ENCODE measurements around the gene SSNA1. TPM values are rescaled to one million over a fixed set of nuclear protein-coding genes. Genes with fewer than 3 reads are reported as not detected.

SSNA1 gene
- total RNA-seq, 1 donor from 2014 or later: 52.7 TPM

Small RNAs within 50 kb of the gene (microRNA-seq; reads per million reads assigned to microRNA genes)
- gene MIR3621: not detected

Other genes starting within 250 kb of the SSNA1 start
- gene FBXW5, start 243.9 kb upstream of the SSNA1 start, total RNA-seq: 67.7 and 70.4 TPM in 2 replicates
- 0.77 and 1.6 TPM in 2 replicates for gene C8G, start 243.4 kb upstream of the SSNA1 start, total RNA-seq
- not detected in 2 replicates for gene LCN12, start 236.4 kb upstream of the SSNA1 start, total RNA-seq
- gene PTGDS, start 211.2 kb upstream of the SSNA1 start, total RNA-seq: 5.0 and 5.6 TPM in 2 replicates
- 0.22 and 0.45 TPM in 2 replicates for gene LCNL1, start 205.7 kb upstream of the SSNA1 start, total RNA-seq
- 15.3 and 18.8 TPM in 2 replicates for gene PAXX, start 196.3 kb upstream of the SSNA1 start, total RNA-seq
- 0.39 and 0.48 TPM in 2 replicates for gene CLIC3, start 192.1 kb upstream of the SSNA1 start, total RNA-seq
- gene ABCA2, start 160.4 kb upstream of the SSNA1 start, total RNA-seq: 16.2 and 20.0 TPM in 2 replicates
- not detected in 2 replicates for gene FUT7, start 156.6 kb upstream of the SSNA1 start, total RNA-seq
- 65.9 and 66.8 TPM in 2 replicates for gene NPDC1, start 142.5 kb upstream of the SSNA1 start, total RNA-seq
- 0.14 and 0.55 TPM in 2 replicates for gene ENTPD2, start 134.6 kb upstream of the SSNA1 start, total RNA-seq
- 0.41 and 0.43 TPM in 2 replicates for gene SAPCD2, start 118.1 kb upstream of the SSNA1 start, total RNA-seq
- gene UAP1L1, start 111.2 kb upstream of the SSNA1 start, total RNA-seq: 4.0 and 4.7 TPM in 2 replicates
- gene MAN1B1, start 101.7 kb upstream of the SSNA1 start, total RNA-seq: 69.2 and 89.0 TPM in 2 replicates
- 53.8 and 68.7 TPM in 2 replicates for gene DPP7, start 73.9 kb upstream of the SSNA1 start, total RNA-seq
- 0.18 TPM in 1 of 2 replicates, not detected in the other for gene GRIN1, start 49.5 kb upstream of the SSNA1 start, total RNA-seq
- gene LRRC26, start 18.6 kb upstream of the SSNA1 start, total RNA-seq: not detected in 2 replicates
- gene TMEM210, start 16.6 kb upstream of the SSNA1 start, total RNA-seq: not detected in 2 replicates
- gene ANAPC2, start 116 bp upstream of the SSNA1 start, total RNA-seq: 39.2 and 39.7 TPM in 2 replicates
- gene TPRN, start 12.1 kb downstream of the SSNA1 start, total RNA-seq: 16.0 and 17.2 TPM in 2 replicates
- gene TMEM203, start 17.0 kb downstream of the SSNA1 start, total RNA-seq: 28.7 and 30.9 TPM in 2 replicates
- gene NDOR1, start 17.0 kb downstream of the SSNA1 start, total RNA-seq: 13.7 and 14.5 TPM in 2 replicates
- 4.3 and 4.9 TPM in 2 replicates for gene RNF208, start 33.6 kb downstream of the SSNA1 start, total RNA-seq
- 1.2 and 1.3 TPM in 2 replicates for gene CYSRT1, start 36.5 kb downstream of the SSNA1 start, total RNA-seq
- 0.17 TPM in 1 of 2 replicates, not detected in the other for gene RNF224, start 38.8 kb downstream of the SSNA1 start, total RNA-seq
- gene SLC34A3, start 42.2 kb downstream of the SSNA1 start, total RNA-seq: 0.09 TPM in 1 of 2 replicates, not detected in the other
- gene TUBB4B, start 52.6 kb downstream of the SSNA1 start, total RNA-seq: 188 and 218 TPM in 2 replicates
- gene STPG3, start 62.6 kb downstream of the SSNA1 start, total RNA-seq: not detected in 2 replicates
- 45.8 and 48.9 TPM in 2 replicates for gene NELFB, start 66.7 kb downstream of the SSNA1 start, total RNA-seq
- gene TOR4A, start 89.0 kb downstream of the SSNA1 start, total RNA-seq: 10.8 and 11.8 TPM in 2 replicates
- 6.9 and 7.3 TPM in 2 replicates for gene NRARP, start 113.6 kb downstream of the SSNA1 start, total RNA-seq
- gene EXD3, start 234.5 kb downstream of the SSNA1 start, total RNA-seq: 8.5 and 9.4 TPM in 2 replicates
- 0.50 and 0.84 TPM in 2 replicates for gene NOXA1, start 234.7 kb downstream of the SSNA1 start, total RNA-seq